ENCODE measurements around the gene TMEM86A.
A peak's percentile ranks its signal among the peaks of the same experiment; 100 is the strongest.

TMEM86A gene

DNA sequence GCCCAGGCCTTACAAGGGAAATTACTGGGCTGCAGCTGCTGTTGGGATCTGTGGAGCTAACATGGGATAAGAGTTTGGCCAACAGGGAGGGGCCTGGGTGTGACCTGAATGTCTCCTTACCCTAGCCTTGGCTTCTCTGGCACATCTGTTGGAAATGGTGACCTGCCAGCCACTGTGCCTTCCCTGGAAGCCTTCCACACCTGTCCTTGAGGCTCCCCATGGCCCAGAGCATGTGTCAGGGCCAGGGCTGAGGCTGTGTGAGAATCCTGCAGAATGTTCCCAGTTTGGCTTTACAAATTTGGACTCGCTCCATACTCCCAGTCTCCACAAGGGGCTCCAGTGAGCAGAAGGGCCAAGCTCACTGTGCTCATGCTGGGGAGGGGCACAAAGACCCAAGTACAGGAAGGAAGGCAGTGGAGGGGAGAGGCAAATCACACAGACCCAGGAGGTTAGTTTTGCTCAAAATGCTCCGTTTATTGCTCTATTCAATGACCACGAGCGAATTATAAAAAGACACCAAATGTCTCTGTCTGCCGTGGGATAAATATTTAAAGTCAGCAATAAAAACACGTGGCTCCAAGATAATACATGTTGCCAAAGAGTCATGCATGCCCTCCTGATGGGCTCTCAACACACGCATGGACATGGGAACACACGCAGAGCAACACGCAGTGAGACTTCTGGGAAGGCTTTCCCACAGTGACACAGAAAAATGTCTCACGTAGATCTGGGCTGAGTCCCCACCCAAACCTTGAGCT lies 29.1 kb downstream of the TMEM86A start:
- peak; percentile 42 for DNase-seq

DNA sequence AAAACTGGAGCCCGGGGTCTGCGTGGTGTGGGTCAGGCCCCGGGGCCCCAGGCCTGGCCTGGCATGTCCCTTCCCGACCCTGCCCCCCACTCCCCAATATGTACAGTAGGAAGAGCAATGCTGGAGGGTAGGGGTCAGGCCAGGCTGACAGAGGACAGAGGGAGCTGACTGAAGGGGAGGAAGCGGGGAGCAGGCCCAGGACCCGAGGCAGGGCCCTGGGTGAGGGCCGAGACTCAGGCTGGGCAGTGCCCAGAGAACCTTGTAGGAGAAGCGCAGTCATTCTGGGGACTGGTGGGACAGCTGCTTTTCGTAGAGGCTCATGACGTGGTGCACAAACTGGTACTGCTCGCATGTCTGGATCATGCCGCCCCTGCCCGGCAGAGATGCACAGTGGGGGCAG lies 30.1 kb downstream of the TMEM86A start:
- DNase-seq = no peak

DNA sequence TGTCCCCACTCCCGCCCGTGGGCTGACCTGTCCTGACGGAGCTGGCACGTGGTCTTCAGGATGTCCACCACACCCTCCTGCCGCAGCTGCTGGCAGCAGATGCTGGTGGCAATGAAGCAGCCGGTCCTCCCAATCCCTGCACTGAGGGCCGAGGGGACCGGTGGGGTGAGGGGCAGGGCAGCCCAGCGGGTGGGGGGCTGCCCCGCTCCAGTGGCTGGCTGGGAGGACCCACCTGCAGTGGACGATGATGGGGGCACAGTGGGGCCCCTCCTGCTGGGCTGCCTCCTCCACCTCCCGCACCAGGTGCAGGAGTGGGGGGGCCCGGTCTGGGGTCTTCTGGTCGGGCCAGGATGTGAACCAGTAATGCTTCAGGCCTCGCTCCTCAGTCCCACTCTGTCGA lies 30.8 kb downstream of the TMEM86A start:
- no peak for DNase-seq

DNA sequence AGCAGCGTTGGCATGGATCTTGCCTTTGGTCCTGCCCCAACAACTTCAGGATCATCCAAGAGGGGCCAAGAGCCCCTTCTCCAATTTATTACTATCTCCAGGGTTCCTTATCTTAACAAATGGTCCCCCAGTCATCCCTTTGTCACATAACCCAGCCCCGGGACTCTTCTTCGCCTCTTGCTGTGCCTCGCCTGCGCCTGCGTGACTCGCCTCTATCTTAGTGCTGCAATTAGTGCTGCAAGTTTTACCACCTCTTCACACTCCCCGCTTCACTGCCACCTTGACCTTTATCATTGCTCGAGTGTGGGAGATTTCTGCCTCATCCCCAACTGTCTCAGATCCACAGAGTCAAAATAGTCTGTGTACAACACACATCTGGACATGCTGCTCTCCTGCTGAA lies 31.4 kb downstream of the TMEM86A start:
- DNase-seq = no peak

GRCh38 chr11:18731441-18731840 lies 32.9 kb downstream of the TMEM86A start:
- DNase-seq = no peak

GRCh38 chr11:18731949-18732821 lies 33.6 kb downstream of the TMEM86A start:
- DNase-seq = peak; percentile 51

DNA sequence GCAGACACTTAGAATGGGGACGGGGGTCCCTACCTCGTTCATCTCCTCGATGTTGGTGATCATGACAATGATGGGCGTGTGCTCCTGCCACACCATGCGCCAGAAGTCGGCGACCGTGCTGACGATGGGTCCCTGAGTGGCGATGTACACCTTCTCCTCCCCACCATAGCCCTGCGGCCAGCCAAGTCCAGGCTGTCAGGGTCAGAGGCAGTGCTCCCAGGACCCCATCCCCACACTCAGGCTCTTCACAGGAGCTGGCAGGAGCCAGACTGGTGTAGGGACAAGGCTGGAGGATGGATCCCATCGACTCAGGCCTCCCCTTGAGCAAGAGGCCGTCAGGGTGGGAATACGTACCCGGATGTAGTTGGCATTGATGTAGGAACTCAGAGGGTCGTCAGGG lies 34.6 kb downstream of the TMEM86A start:
- DNase-seq = no peak

DNA sequence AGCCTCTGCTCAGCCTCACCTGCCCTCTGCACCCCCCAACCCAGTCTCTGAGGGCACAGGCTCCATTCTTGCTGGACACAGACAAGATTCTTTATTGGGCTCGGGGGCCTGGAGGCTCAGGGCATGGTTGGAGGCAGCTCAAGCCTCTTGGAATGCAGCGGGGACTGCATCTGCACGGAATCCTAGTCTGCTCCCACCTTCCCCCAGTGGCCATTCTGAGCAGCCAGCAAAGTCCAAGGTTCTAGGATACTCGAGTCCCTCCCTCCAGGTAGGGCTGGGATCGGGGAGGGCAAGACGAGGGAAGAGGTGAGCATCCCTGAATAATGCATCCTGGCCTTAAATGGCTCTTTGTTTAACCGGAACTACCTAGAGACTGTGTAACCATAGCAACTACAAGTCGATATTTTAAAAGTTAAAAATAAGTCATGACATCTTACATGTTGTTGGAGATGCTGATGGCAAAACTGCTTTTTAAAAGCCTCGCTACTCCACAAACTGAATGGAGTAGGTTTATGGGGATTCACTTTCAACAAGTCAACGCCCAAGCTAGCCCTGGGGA lies 38.1 kb downstream of the TMEM86A start:
- no peak for DNase-seq

DNA sequence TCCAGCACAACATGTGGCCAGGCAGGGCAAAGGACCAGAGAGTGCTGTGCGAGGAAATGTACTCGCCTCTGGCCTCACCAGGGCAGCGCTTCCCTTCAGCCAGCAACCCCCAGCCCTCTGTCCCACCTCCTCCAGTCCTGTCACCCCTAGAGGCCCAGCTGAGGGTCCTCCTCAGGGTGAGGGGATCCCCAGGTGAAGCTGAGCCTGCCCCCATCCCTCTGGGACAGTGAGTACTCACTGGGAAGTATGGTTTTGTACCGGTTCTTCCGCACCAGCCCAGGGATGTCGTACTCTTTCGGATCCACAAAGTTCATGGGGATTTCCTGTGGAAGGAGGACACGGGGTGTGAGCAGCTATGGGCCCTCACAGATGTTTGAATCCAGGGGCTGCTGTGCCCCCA lies 39.1 kb downstream of the TMEM86A start:
- DNase-seq = no peak

DNA sequence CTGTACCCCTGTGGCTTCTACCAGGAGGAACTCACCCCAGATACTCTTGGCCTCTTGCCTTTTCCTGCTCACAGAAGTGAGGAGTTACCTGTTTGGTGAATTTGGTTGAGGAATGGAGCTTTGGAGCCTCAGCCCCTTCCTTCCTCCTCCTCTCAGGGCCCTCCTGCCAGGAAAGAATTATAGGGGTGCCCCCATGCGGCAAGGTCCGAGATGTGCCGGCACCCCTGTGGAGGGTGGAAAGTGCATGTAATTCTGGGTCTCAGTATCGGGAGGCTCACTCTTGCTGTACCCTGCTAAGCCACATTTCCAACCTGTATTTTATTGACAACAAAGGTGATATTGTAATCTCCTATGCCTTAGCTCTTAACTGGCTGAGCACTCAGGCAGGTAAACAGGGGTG lies 41.1 kb downstream of the TMEM86A start:
- DNase-seq = no peak

DNA sequence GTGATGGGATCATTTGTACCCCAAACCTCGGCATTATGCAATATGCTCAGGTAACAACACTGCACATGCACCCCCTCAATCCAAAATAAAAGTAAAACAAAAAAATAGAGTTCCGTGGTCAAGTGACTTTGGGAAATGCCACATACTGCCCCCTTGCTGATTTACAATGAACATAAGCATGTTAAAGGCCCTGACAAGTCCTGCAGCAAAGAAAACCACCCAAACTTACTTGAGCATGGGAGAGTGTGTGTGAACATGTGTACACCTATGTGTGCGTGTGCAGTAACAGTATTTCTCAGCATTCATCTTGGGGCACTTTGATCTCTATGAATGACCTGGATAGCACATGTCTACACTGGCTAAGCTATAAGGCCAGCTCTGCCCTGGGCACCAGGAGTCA lies 43.2 kb downstream of the TMEM86A start:
- no peak for DNase-seq

DNA sequence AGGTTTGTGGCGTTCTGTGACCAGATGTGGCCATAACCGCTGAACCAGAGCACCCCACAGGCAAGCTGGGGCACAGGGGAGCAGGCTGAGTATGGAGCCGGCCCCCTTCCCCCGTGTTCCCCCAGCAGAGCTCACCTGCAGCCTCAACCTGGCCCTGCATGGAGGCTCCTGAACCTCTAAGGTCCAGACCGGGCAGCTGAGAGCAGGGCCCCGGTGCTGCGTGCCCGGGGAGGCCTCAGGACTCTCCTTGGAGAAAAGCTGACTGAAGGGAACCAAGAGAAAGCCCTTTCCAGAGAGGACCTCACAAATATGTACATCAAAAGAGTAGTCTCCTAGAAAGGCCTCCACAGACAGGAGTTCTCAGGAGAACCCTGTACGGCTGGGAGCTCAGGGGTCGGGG lies 44.8 kb downstream of the TMEM86A start:
- no peak for DNase-seq

DNA sequence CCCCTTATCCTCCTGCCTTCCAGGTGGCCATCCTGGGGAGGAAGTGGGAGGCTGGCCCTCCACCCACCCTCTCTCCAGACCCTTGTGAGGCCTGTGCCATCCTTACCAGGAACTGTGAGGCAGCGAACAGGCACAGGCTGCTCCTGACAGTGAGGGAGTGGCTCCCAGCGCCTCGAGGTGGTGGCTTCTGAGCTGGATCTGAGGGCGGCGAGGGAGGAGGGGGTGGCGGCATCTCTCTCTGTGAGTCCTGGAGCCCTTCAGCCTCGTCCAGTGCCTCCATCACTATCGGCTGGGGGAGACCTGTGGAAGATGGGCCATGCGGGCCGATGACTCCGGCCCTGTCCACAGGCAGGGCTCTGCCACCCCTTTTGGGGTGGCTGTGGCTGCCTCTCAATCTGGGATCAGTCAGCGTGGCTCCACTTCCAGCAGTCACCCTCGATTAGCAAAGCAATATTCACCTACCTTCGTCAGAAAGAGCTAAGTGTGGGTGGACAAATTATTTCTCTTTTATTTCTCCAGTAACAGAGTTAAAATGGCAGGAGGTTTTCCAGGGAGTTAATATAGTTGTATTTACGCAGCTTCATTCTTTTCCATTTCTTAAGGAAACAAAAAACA lies 45.4 kb downstream of the TMEM86A start:
- DNase-seq = no peak

GRCh38 chr11:18745251-18745650 lies 46.7 kb downstream of the TMEM86A start:
- no peak for DNase-seq

- DNase-seq = no peak
Observed at GRCh38 chr11:18748766-18749365, 50.3 kb downstream of the TMEM86A start.

GRCh38 chr11:18749681-18750319 lies 51.2 kb downstream of the TMEM86A start:
- no peak for DNase-seq

- no peak for DNase-seq
Observed at GRCh38 chr11:18750944-18751343, 52.4 kb downstream of the TMEM86A start.

DNA sequence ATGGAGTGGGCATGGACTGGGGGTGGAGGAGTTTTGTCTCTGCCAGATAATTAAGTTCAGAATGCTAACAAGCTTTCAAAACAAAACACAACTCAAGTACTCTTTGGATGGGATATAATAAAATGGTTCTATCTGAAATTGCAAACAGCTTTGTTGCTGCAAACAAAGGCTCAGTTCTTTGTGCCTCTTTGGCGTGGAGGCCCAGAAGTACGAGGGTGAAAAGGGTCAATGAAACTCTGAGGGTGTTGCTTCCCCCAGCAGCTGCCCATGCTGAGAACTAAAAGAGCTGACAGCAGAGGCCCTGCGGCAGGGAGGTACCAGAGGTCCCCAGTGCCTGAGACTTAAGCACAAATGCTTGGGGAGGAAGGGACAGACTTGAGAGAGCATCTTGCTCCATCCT lies 53.9 kb downstream of the TMEM86A start:
- no peak for DNase-seq

GRCh38 chr11:18754308-18754707 lies 55.7 kb downstream of the TMEM86A start:
- no peak for DNase-seq
